SK-N-MC (cell line): ENCODE measurements around the gene AASDH.

Experiments used
- EZH2 ChIP-seq: fragments of 200-600 bp; sonication (generic); IDR thresholded peaks from one replicate; pipeline ENCODE4 v1.6.1; 2017; ENCODE audit warnings: antibody characterized with exemption
- FOXP2 ChIP-seq: optimal IDR thresholded peaks from 2 replicates; pipeline ENCODE3; 2011; ENCODE audit warnings: mild to moderate bottlenecking, moderate library complexity; ENCODE audit not compliant: insufficient read depth; ENCODE audit errors: extremely low read length, control extremely low read depth
- POLR2AphosphoS5 ChIP-seq: IDR thresholded peaks from 2 replicates; pipeline ENCODE4 v1.6.1; 2012; ENCODE audit warnings: mild to moderate bottlenecking, low read depth, low read length, borderline replicate concordance

- TF ChIP-seq EZH2 (no peak), POLR2AphosphoS5 (no peak), FOXP2 (no peak)
Measured at GRCh38 chr4:56320293-56320692, 67.0 kb downstream of the AASDH start.
